ENCODE data around the gene TMEM143. TPM values are rescaled to one million over a fixed set of nuclear protein-coding genes. Genes with fewer than 3 reads are reported as not detected.

TMEM143 gene
- total RNA-seq, 1 donor from 2014 or later, result 3.2 TPM

- Histone ChIP-seq H3K27ac (no peak overlapping the region), H3K4me3 (no peak overlapping the region), H3K9me3 (no peaks in the 10 kb centered on the region), H3K4me1 (no peaks in the 10 kb centered on the region), H3K27me3 (no peaks in the 10 kb centered on the region), H3K36me3 (no peaks in the 10 kb centered on the region)
- TF ChIP-seq, protein P1, sequence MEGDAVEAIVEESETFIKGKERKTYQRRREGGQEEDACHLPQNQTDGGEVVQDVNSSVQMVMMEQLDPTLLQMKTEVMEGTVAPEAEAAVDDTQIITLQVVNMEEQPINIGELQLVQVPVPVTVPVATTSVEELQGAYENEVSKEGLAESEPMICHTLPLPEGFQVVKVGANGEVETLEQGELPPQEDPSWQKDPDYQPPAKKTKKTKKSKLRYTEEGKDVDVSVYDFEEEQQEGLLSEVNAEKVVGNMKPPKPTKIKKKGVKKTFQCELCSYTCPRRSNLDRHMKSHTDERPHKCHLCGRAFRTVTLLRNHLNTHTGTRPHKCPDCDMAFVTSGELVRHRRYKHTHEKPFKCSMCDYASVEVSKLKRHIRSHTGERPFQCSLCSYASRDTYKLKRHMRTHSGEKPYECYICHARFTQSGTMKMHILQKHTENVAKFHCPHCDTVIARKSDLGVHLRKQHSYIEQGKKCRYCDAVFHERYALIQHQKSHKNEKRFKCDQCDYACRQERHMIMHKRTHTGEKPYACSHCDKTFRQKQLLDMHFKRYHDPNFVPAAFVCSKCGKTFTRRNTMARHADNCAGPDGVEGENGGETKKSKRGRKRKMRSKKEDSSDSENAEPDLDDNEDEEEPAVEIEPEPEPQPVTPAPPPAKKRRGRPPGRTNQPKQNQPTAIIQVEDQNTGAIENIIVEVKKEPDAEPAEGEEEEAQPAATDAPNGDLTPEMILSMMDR (IDR thresholded peaks at IDR 0.05), result no peak
- TF ChIP-seq POLR2AphosphoS5 (IDR thresholded peaks at IDR 0.05; ENCODE audit: insufficient read depth in 1 of 2, low read depth in 1 of 2), result no peak
- no peak for TF ChIP-seq POLR2A (IDR thresholded peaks at IDR 0.05)
- DNase-seq (ENCODE audit: extremely low spot score in 2 of 2), result no peak
- intact Hi-C loops (cut with DNase I), result no loop called here
Measured at GRCh38 chr19:48355365-48355954, 8.3 kb downstream of the TMEM143 start.

DNA sequence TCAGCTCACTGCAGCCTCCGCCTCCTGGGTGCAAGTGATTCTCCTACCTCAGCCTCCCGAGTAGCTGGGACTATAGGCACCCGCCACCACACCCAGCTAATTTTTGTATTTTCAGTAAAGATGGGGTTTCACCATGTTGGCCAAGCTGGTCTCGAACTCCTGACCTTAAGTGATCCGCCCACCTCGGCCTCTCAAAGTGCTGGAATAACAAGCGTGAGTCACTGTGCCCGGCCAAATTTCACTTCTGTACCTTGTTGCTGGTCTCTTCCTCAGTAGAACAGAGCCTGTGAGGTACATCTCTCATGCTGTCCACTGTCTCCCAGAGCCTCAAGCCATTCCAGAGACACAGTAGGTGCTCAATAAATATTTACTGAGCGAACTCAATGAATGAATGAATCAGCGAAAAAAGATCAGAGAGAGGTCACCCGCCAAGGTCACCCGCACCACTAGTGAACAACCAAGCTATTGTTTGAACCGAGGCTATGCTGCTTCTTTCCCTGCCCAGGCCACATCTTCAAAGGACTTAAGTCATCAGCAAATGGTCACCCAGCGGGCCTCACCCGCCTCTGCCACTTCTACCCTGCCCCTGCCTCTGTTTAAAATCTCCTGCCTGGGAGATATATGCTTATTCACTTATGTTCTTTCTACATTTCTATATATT lies 9.3 kb downstream of the TMEM143 start:
- TF ChIP-seq, protein P1 (IDR thresholded peaks at IDR 0.05), result no peak
- TF ChIP-seq POLR2A (IDR thresholded peaks at IDR 0.05), result no peak
- TF ChIP-seq POLR2AphosphoS5 (IDR thresholded peaks at IDR 0.05; ENCODE audit: insufficient read depth in 1 of 2, low read depth in 1 of 2), result no peak
- no peaks in the 10 kb centered on the region for H3K9me3 ChIP-seq
- intact Hi-C loops (cut with DNase I), result no loop called here
- DNase-seq (ENCODE audit: extremely low spot score in 2 of 2), result no peak
- no peak overlapping the region for H3K27ac ChIP-seq
- H3K4me3 ChIP-seq, result no peak overlapping the region
- H3K27me3 ChIP-seq, result no peaks in the 10 kb centered on the region
- H3K4me1 ChIP-seq, result no peaks in the 10 kb centered on the region
- no peaks in the 10 kb centered on the region for H3K36me3 ChIP-seq

GRCh38 chr19:48353677-48354076 lies 10.1 kb downstream of the TMEM143 start:
- Histone ChIP-seq H3K4me3 (no peak overlapping the region), H3K4me1 (no peaks in the 10 kb centered on the region), H3K36me3 (no peaks in the 10 kb centered on the region), H3K9me3 (no peaks in the 10 kb centered on the region), H3K27ac (no peak overlapping the region), H3K27me3 (no peaks in the 10 kb centered on the region)
- no peak for TF ChIP-seq POLR2A (IDR thresholded peaks at IDR 0.05)
- TF ChIP-seq, protein P1 (IDR thresholded peaks at IDR 0.05), result no peak
- intact Hi-C loops (cut with DNase I), result no loop called here
- no peak for DNase-seq (ENCODE audit: extremely low spot score in 2 of 2)

DNA sequence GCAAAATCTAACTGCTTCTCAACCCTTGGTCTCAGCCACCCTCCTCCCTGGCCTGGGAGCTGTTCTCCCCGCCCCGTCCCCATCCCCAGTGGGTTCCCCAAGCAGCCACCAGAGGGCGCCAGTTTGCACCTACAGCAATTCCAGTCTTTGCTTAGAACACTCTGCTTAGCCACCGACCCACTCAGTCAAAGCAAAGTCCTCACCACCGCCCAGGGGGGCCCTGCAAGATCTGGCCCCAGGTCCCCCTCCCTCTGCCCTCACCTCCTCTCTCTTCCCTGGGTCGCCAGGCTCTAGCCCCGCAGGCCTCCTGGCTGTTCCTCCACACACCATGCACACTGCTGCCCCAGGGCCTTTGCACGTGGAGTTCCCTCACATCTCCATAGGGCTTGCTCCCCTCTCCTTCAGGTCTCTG lies 12.4 kb downstream of the TMEM143 start:
- no peak overlapping the region for H3K4me3 ChIP-seq
- intact Hi-C loops (cut with DNase I), result no loop called here
- no peaks in the 10 kb centered on the region for H3K4me1 ChIP-seq
- DNase-seq (ENCODE audit: extremely low spot score in 2 of 2), result no peak
- H3K36me3 ChIP-seq, result no peaks in the 10 kb centered on the region
- H3K9me3 ChIP-seq, result no peaks in the 10 kb centered on the region
- TF ChIP-seq, protein P1 (IDR thresholded peaks at IDR 0.05), result peak in 2 of 3 experiments; percentile 35 to 48
- TF ChIP-seq POLR2AphosphoS5 (IDR thresholded peaks at IDR 0.05; ENCODE audit: insufficient read depth in 1 of 2, low read depth in 1 of 2), result no peak
- H3K27ac ChIP-seq, result no peak overlapping the region
- no peaks in the 10 kb centered on the region for H3K27me3 ChIP-seq

DNA sequence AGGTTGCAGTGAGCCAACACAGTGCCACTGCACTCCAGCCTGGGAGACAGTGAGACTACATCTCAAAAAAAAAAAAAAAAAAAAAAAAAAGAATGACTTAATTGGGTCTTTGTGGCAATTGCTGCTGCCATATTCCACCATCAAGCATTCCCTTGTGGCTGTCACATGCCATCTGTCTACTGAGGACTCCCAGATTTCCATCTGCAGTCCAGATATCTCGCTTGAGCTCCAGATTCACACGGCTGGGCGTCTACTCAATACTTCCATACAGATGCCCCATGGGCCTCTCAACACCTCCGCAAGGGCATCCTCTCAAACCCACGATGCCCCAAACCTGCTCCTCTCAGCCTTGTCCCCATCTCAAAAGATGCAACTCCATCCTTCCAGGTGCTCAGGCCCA lies 12.9 kb downstream of the TMEM143 start:
- no peaks in the 10 kb centered on the region for H3K27me3 ChIP-seq

More for the DNA sequence above, 12.9 kb downstream of the TMEM143 start:
- Histone ChIP-seq H3K9me3 (no peaks in the 10 kb centered on the region), H3K36me3 (no peaks in the 10 kb centered on the region), H3K4me1 (no peaks in the 10 kb centered on the region), H3K4me3 (no peak overlapping the region), H3K27ac (no peak overlapping the region)
- no peak for TF ChIP-seq POLR2AphosphoS5 (IDR thresholded peaks at IDR 0.05; ENCODE audit: insufficient read depth in 1 of 2, low read depth in 1 of 2)
- TF ChIP-seq, protein P1 (IDR thresholded peaks at IDR 0.05), result no peak
- no peak for TF ChIP-seq POLR2A (IDR thresholded peaks at IDR 0.05)
- intact Hi-C loops (cut with DNase I), result no loop called here
- no peak for DNase-seq (ENCODE audit: extremely low spot score in 2 of 2)
